DND-41 (cell line): ENCODE results near the gene AKAP13.

Source experiments
- ATAC-seq: fragments of 200-7000 bp; cut with Tn5 transposase; 3 replicates; pipeline ENCODE4 v1.9.1; 2021; ENCODE audit warnings: low read depth; ENCODE audit not compliant: insufficient read depth
- DNase-seq: peaks from one replicate; pipeline ENCODE4 v3.0.0-alpha.2; 2020
- H2AFZ ChIP-seq: 2 replicates; pipeline ENCODE4 v1.6.0; 2012; ENCODE audit warnings: low read depth, low read length
- H3K27ac ChIP-seq: 2 replicates; pipeline ENCODE4 v1.5.1; 2012; ENCODE audit warnings: low read length, inconsistent platforms
- H3K27me3 ChIP-seq: fragments of 200-600 bp; sonication (generic); 2 replicates; pipeline ENCODE4 v1.6.0; 2012; ENCODE audit warnings: low read length, mild to moderate bottlenecking, inconsistent platforms; ENCODE audit not compliant: insufficient read depth, poor library complexity
- H3K36me3 ChIP-seq: 2 replicates; pipeline ENCODE4 v1.5.1; 2012; ENCODE audit warnings: low read length, inconsistent platforms; ENCODE audit not compliant: insufficient read depth
- H3K4me1 ChIP-seq: 2 replicates; pipeline ENCODE4 v1.5.1; 2012; ENCODE audit warnings: mild to moderate bottlenecking, low read length; ENCODE audit not compliant: insufficient read depth
- H3K4me2 ChIP-seq: 2 replicates; pipeline ENCODE4 v1.6.0; 2012; ENCODE audit warnings: mild to moderate bottlenecking, moderate library complexity, low read length, inconsistent platforms; ENCODE audit not compliant: insufficient read depth
- H3K4me3 ChIP-seq, 2 experiments: fragments of 200-600 bp in 1 of 2; shearing (Covaris generic) in 1 of 2; 2 replicates each; pipeline ENCODE4 v1.5.1; 2012 to 2016; ENCODE audit warnings: inconsistent platforms in 2 of 2, low read length in 2 of 2, mild to moderate bottlenecking in 2 of 2, low read depth in 1 of 2, moderate library complexity in 1 of 2
- H3K79me2 ChIP-seq: 2 replicates; pipeline ENCODE4 v1.6.0; 2012; ENCODE audit warnings: low read length, inconsistent platforms; ENCODE audit not compliant: insufficient read depth
- H3K9ac ChIP-seq: 2 replicates; pipeline ENCODE4 v1.6.0; 2012; ENCODE audit warnings: low read depth, mild to moderate bottlenecking, inconsistent platforms, low read length, moderate library complexity
- H3K9me3 ChIP-seq: 2 replicates; pipeline ENCODE4 v1.5.1; 2012; ENCODE audit warnings: low read length, moderate library complexity, mild to moderate bottlenecking, inconsistent platforms; ENCODE audit not compliant: insufficient read depth, severe bottlenecking
- H4K20me1 ChIP-seq: 2 replicates; pipeline ENCODE4 v1.6.0; 2012; ENCODE audit warnings: low read length; ENCODE audit not compliant: insufficient read depth
- EZH2 ChIP-seq: IDR thresholded peaks from 3 replicates; pipeline ENCODE4 v1.6.1; 2012; ENCODE audit warnings: borderline replicate concordance, low read depth, mild to moderate bottlenecking, moderate library complexity, low read length, inconsistent platforms; ENCODE audit not compliant: severe bottlenecking
- TF ChIP-seq, protein P1 (sequence below): IDR thresholded peaks from 2 replicates; pipeline ENCODE4 v1.5.1; 2012; ENCODE audit warnings: borderline replicate concordance, low read length, moderate library complexity, mild to moderate bottlenecking; ENCODE audit not compliant: poor library complexity, severe bottlenecking; ENCODE audit errors: extremely low read depth

Gene AKAP13

DNA sequence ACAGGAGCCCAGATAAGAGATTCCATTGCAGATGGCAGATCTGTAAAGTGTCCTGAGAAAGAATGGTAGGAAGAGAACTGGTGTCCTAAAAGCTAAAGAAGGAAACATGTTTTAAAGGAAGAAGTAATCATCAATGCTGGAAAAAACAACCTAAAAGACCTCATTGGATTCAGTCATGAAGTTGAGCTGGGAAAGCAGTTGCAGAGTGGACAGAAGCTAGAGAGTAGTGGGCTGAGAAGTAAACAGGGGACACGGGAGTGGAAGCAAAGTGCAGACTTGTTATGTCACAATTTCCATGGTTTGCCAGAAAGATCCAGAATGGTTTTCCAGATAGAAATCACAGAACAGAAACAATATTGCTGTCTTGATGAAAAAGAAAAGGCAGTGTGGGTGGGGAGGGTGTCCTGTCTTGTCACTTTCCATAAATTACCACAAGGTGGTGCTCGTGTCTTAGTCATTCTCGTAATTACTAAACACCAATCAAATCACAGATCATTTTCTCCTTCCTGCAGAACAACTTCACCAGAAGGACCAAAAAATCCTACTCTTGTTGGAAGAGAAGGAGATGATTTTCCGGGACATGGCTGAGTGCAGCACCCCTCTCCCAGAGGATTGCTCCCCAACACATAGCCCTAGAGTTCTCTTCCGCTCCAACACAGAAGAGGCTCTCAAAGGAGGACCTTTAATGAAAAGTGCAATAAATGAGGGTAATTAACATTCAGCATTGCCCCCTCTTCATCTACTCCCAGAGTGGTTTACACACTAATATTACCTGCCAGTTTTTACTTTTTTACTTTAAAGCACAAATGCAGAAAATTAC, 349.8 kb downstream of the AKAP13 start:
- H3K4me1 ChIP-seq, result no peaks in the 10 kb centered on the region
- H2AFZ ChIP-seq, result no peak overlapping the region
- ATAC-seq (peak; percentile 84), DNase-seq (peak; percentile 45)
- peaks cover 83% of the 10 kb centered on the region for H3K36me3 ChIP-seq
- H3K9ac ChIP-seq, result no peak overlapping the region
- no peak overlapping the region for H3K27ac ChIP-seq
- TF ChIP-seq, protein P1, sequence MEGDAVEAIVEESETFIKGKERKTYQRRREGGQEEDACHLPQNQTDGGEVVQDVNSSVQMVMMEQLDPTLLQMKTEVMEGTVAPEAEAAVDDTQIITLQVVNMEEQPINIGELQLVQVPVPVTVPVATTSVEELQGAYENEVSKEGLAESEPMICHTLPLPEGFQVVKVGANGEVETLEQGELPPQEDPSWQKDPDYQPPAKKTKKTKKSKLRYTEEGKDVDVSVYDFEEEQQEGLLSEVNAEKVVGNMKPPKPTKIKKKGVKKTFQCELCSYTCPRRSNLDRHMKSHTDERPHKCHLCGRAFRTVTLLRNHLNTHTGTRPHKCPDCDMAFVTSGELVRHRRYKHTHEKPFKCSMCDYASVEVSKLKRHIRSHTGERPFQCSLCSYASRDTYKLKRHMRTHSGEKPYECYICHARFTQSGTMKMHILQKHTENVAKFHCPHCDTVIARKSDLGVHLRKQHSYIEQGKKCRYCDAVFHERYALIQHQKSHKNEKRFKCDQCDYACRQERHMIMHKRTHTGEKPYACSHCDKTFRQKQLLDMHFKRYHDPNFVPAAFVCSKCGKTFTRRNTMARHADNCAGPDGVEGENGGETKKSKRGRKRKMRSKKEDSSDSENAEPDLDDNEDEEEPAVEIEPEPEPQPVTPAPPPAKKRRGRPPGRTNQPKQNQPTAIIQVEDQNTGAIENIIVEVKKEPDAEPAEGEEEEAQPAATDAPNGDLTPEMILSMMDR, result peak; percentile 77
- no peak for TF ChIP-seq EZH2
- no peak overlapping the region for H3K4me2 ChIP-seq
- H3K79me2 ChIP-seq, result no peaks in the 10 kb centered on the region
- H3K27me3 ChIP-seq, result no peaks in the 10 kb centered on the region
- peaks cover 4% of the 10 kb centered on the region for H3K9me3 ChIP-seq
- H3K4me3 ChIP-seq, result no peak overlapping the region
- H4K20me1 ChIP-seq, result no peaks in the 10 kb centered on the region

DNA sequence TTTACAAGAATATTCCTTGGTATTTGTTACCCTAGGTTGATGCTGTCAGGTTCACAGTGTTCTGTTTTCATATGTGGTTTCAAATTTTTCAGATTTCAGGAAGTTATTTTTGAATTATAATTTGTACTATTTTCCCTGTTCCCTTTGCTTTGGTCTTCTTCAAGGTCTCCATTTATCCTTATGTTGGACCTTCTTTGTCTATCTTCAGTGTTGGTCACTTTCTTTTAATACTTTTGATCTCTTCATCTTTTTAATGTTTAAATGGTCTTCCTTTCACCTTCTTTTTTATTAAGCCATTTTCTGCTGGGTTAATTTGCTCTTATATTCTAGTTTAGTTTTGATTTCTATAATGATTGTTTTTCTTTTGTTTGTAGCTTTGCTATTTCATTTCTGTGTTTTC, 353.0 kb downstream of the AKAP13 start:
- DNase-seq, result no peak
- no peak overlapping the region for H3K9ac ChIP-seq
- no peak for ATAC-seq
- no peak overlapping the region for H3K4me2 ChIP-seq
- peaks cover 76% of the 10 kb centered on the region for H3K36me3 ChIP-seq
- TF ChIP-seq EZH2, result no peak
- TF ChIP-seq, protein P1, result no peak
- no peak overlapping the region for H3K27ac ChIP-seq
- peaks cover 4% of the 10 kb centered on the region for H3K9me3 ChIP-seq
- H3K4me1 ChIP-seq, result no peaks in the 10 kb centered on the region
- no peaks in the 10 kb centered on the region for H3K27me3 ChIP-seq
- H3K79me2 ChIP-seq, result no peaks in the 10 kb centered on the region
- no peak overlapping the region for H2AFZ ChIP-seq
- no peaks in the 10 kb centered on the region for H4K20me1 ChIP-seq
- no peak overlapping the region for H3K4me3 ChIP-seq

DNA sequence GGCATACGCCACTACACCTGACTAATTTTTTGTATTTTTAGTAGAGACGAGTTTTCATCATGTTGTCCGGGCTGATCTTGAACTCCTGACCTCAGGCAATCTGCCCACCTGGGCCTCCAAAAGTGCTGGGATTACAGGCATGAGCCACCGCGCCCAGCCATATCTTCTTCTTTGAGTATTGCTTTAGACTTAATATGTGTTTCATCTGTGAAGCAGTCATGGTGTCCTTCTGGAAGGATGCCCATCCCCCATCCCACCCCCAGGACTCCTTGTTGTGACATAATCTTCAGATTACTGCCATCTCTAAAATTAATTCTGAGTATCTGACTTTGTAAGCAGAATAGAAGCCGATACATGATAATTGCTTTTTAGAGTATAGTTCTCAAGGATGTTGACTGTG, 356.7 kb downstream of the AKAP13 start:
- no peak overlapping the region for H3K4me2 ChIP-seq
- H3K9ac ChIP-seq, result no peak overlapping the region
- DNase-seq (no peak), ATAC-seq (no peak)
- TF ChIP-seq EZH2, result no peak
- TF ChIP-seq, protein P1, result no peak
- no peak overlapping the region for H3K4me3 ChIP-seq
- H4K20me1 ChIP-seq, result no peaks in the 10 kb centered on the region
- no peaks in the 10 kb centered on the region for H3K27me3 ChIP-seq
- H3K79me2 ChIP-seq, result no peaks in the 10 kb centered on the region
- H3K4me1 ChIP-seq, result no peaks in the 10 kb centered on the region
- H2AFZ ChIP-seq, result no peak overlapping the region
- peaks cover 71% of the 10 kb centered on the region for H3K36me3 ChIP-seq
- H3K9me3 ChIP-seq, result peaks cover 4% of the 10 kb centered on the region
- no peak overlapping the region for H3K27ac ChIP-seq
